CD4-positive, alpha-beta T cell (primary cell): ENCODE measurements around the gene ALAS1. TPM values are rescaled to one million over a fixed set of nuclear protein-coding genes. Genes with fewer than 3 reads are reported as not detected.

Source experiments
- ATAC-seq: fragments of 200-7000 bp; cut with Tn5 transposase; one replicate; pipeline ENCODE4 v1.10.0; 2022; ENCODE audit warnings: mild to moderate bottlenecking; ENCODE audit not compliant: poor library complexity
- CTCF ChIA-PET: fragments of 350-600 bp; sonication (Branson Sonifier 250); formaldehyde crosslinking; loops from one replicate; lab custom pipeline; 2021; ENCODE audit warnings: antibody characterized with exemption, inconsistent platforms; lab: Charles Lee
- POLR2A ChIA-PET: fragments of 350-600 bp; sonication (Branson Sonifier 250); formaldehyde crosslinking; loops from one replicate; lab custom pipeline; 2021; ENCODE audit warnings: antibody characterized with exemption, inconsistent platforms; lab: Charles Lee
- DNase-seq, 14 experiments: peaks; one replicate each; pipeline ENCODE4 v3.0.0-alpha.2; 2013 to 2020; ENCODE audit warnings: mixed read lengths in 2 of 14
- H3K27ac ChIP-seq, 2 donors: one replicate each; pipeline versions ENCODE4 v1.5.1 to v1.7.0; 2013; ENCODE audit warnings: low read length in 2 of 2, low read depth in 1 of 2, mild to moderate bottlenecking in 1 of 2
- H3K27me3 ChIP-seq, 2 experiments: 1 replicate in 1 of 2; 2 replicates in 1 of 2; pipeline versions ENCODE4 v1.6.1 to v1.7.0; 2013; ENCODE audit warnings: low read length in 2 of 2, control low read depth in 1 of 2, mild to moderate bottlenecking in 1 of 2, moderate library complexity in 1 of 2; ENCODE audit not compliant: insufficient read depth in 2 of 2, control insufficient read depth in 1 of 2
- H3K36me3 ChIP-seq: one replicate; pipeline ENCODE4 v1.6.1; 2013; ENCODE audit warnings: low read length, control low read depth; ENCODE audit not compliant: insufficient read depth
- H3K4me1 ChIP-seq: one replicate; pipeline ENCODE4 v1.6.1; 2013; ENCODE audit warnings: low read length, control low read depth; ENCODE audit not compliant: insufficient read depth
- H3K4me3 ChIP-seq: one replicate; pipeline ENCODE4 v1.5.1; 2013; ENCODE audit warnings: mild to moderate bottlenecking, low read length, moderate library complexity
- H3K9me3 ChIP-seq, 2 experiments: 1 replicate in 1 of 2; 2 replicates in 1 of 2; pipeline versions ENCODE4 v1.6.1 to v1.7.0; 2013; ENCODE audit warnings: low read length in 2 of 2, mild to moderate bottlenecking in 2 of 2, control low read depth in 1 of 2, moderate library complexity in 1 of 2; ENCODE audit not compliant: control insufficient read depth in 1 of 2, insufficient read depth in 1 of 2
- H3K27ac Mint-ChIP-seq: one replicate; pipeline ENCODE4 v1.8.0; 2020; ENCODE audit warnings: mixed read lengths
- H3K27me3 Mint-ChIP-seq: one replicate; pipeline ENCODE4 v1.8.0; 2021; ENCODE audit warnings: mixed read lengths
- H3K36me3 Mint-ChIP-seq: one replicate; pipeline ENCODE4 v1.8.0; 2021; ENCODE audit warnings: low read depth, mixed read lengths
- H3K4me1 Mint-ChIP-seq: one replicate; pipeline ENCODE4 v1.8.0; 2021; ENCODE audit warnings: low read depth, mixed read lengths
- H3K4me3 Mint-ChIP-seq: one replicate; pipeline ENCODE4 v1.8.0; 2020; ENCODE audit warnings: mild to moderate bottlenecking, mixed read lengths
- H3K9me3 Mint-ChIP-seq: one replicate; pipeline ENCODE4 v1.8.0; 2020; ENCODE audit warnings: mixed read lengths
- intact Hi-C, 2 experiments: fragments of 100-400 bp; cut with DNase I in 1 of 2; cut with micrococcal nuclease in 1 of 2; formaldehyde crosslinking; loops; one replicate each; pipeline versions ENCODE4 v1.15.1 to v1.9.0; 2023 to 2025; cut with DNase I, micrococcal nuclease
- total RNA-seq, 174 experiments: library from RNA in 2 of 174; stranded (reverse) in 2 of 174; gene quantifications; one replicate each; pipeline ENCODE4 v1.2.3 and lab custom pipeline; 2021 to 2026
- TF ChIP-seq, protein P1 (sequence below): fragments of 200-600 bp; IDR thresholded peaks from one replicate; pipeline ENCODE4 v1.8.0; 2022; ENCODE audit warnings: antibody characterized with exemption, mild to moderate bottlenecking

The ALAS1 gene
- total RNA-seq, 2 experiments from 2014 or later, result 6.0 to 7.0 TPM

DNA sequence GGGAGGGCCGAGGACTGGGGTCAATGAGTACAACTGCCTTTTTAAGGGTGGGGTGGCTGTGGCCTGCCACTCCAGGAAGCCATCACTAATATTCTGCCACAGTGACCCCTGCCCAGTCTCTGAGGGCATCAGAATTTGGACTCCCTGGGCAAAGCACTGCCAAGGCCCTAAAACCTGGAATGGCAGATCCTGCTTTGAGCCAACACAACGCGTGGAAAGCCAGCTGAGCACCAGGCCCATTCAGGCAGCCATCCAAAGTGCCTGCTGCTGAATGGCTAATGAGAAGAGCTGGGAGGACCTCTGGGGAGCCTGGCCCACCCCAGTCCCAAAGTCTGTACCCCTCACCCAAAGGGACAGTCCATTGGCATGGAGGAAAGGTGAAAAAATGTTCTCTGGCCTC, 36.0 kb downstream of the ALAS1 start:
- peaks cover 75% of the 10 kb centered on the region for H3K36me3 Mint-ChIP-seq
- H3K4me1 Mint-ChIP-seq, result peaks cover 68% of the 10 kb centered on the region

GRCh38 chr3:52234516-52235447, 36.8 kb downstream of the ALAS1 start:
- H3K36me3 Mint-ChIP-seq, result peaks cover 73% of the 10 kb centered on the region
- Histone ChIP-seq H3K27me3 (no peaks in the 10 kb centered on the region), H3K27ac (peak overlapping the region in 1 of 2 donors; percentile 17), H3K4me3 (no peak overlapping the region), H3K4me1 (peaks cover 87% of the 10 kb centered on the region), H3K36me3 (peaks cover 52% of the 10 kb centered on the region), H3K9me3 (no peaks in the 10 kb centered on the region)
- POLR2A ChIA-PET, result interaction anchor here (6.3 to 17.5 kb wide), 3 partner anchors 11 to 44 kb away, joined by 74 to 293 read pairs (median 134); partner anchors contain the start of genes PPM1M, TLR9 and WDR82
- H3K27ac Mint-ChIP-seq, result peak overlapping the region; percentile 63
- DNase-seq (no peak), ATAC-seq (no peak)
- no peaks in the 10 kb centered on the region for H3K9me3 Mint-ChIP-seq
- no peaks in the 10 kb centered on the region for H3K27me3 Mint-ChIP-seq
- intact Hi-C loops, result loop anchor here in 1 of 2 experiments (5.0 kb wide), 1 partner anchor 173 kb away; no protein-coding TSS in a partner anchor
- H3K4me3 Mint-ChIP-seq, result peak overlapping the region; percentile 69
- TF ChIP-seq, protein P1, sequence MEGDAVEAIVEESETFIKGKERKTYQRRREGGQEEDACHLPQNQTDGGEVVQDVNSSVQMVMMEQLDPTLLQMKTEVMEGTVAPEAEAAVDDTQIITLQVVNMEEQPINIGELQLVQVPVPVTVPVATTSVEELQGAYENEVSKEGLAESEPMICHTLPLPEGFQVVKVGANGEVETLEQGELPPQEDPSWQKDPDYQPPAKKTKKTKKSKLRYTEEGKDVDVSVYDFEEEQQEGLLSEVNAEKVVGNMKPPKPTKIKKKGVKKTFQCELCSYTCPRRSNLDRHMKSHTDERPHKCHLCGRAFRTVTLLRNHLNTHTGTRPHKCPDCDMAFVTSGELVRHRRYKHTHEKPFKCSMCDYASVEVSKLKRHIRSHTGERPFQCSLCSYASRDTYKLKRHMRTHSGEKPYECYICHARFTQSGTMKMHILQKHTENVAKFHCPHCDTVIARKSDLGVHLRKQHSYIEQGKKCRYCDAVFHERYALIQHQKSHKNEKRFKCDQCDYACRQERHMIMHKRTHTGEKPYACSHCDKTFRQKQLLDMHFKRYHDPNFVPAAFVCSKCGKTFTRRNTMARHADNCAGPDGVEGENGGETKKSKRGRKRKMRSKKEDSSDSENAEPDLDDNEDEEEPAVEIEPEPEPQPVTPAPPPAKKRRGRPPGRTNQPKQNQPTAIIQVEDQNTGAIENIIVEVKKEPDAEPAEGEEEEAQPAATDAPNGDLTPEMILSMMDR, result no peak
- H3K4me1 Mint-ChIP-seq, result peaks cover 76% of the 10 kb centered on the region
- CTCF ChIA-PET, result interaction anchor here (0.6 to 4.9 kb wide), 4 partner anchors 13 to 104 kb away, joined by 3 to 62 read pairs (median 7); partner anchors contain the start of gene WDR82

More for the DNA sequence above, 36.0 kb downstream of the ALAS1 start:
- ChIA-PET POLR2A (interaction anchor here (3.6 to 17.5 kb wide), 4 partner anchors 11 to 44 kb away, joined by 19 to 293 read pairs (median 104); partner anchors contain the start of genes PPM1M, TLR9 and WDR82), CTCF (interaction anchor here (0.8 to 4.9 kb wide), 3 partner anchors 38 to 178 kb away, joined by 3 to 62 read pairs (median 7); partner anchors contain the start of gene WDR82)
- H3K27ac ChIP-seq, result no peak overlapping the region
- H3K36me3 ChIP-seq, result peaks cover 61% of the 10 kb centered on the region
- TF ChIP-seq, protein P1, result no peak
- no peak overlapping the region for H3K4me3 ChIP-seq
- intact Hi-C loops, result loop anchor here in 1 of 2 experiments (1.0 kb wide), 1 partner anchor 105 kb away; no protein-coding TSS in a partner anchor
- H3K9me3 Mint-ChIP-seq, result no peaks in the 10 kb centered on the region
- H3K27me3 Mint-ChIP-seq, result no peaks in the 10 kb centered on the region
- H3K4me1 ChIP-seq, result peaks cover 81% of the 10 kb centered on the region
- peak overlapping the region; percentile 63 for H3K27ac Mint-ChIP-seq
- ATAC-seq (no peak), DNase-seq (no peak)
- no peaks in the 10 kb centered on the region for H3K27me3 ChIP-seq
- no peaks in the 10 kb centered on the region for H3K9me3 ChIP-seq
- no peak overlapping the region for H3K4me3 Mint-ChIP-seq

GRCh38 chr3:52236424-52236886, 38.5 kb downstream of the ALAS1 start:
- TF ChIP-seq, protein P1, result no peak
- CTCF ChIA-PET, result interaction anchor here (1.0 to 3.9 kb wide), 5 partner anchors 17 to 103 kb away, joined by 3 to 19 read pairs (median 7); partner anchors contain the start of genes GLYCTK and WDR82
- Mint-ChIP-seq H3K27ac (peak overlapping the region; percentile 66), H3K9me3 (no peaks in the 10 kb centered on the region), H3K27me3 (no peaks in the 10 kb centered on the region), H3K36me3 (peaks cover 64% of the 10 kb centered on the region), H3K4me3 (peak overlapping the region; percentile 69), H3K4me1 (peaks cover 86% of the 10 kb centered on the region)
- ATAC-seq (no peak), DNase-seq (peak in 1 of 14 experiments; percentile 22)
- no peaks in the 10 kb centered on the region for H3K9me3 ChIP-seq
- no peak overlapping the region for H3K27ac ChIP-seq
- peaks cover 92% of the 10 kb centered on the region for H3K4me1 ChIP-seq
- no peaks in the 10 kb centered on the region for H3K27me3 ChIP-seq
- no peak overlapping the region for H3K4me3 ChIP-seq
- POLR2A ChIA-PET, result interaction anchor here (1.0 to 17.5 kb wide), 5 partner anchors 13 to 51 kb away, joined by 3 to 293 read pairs (median 74); partner anchors contain the start of genes GLYCTK, PPM1M, TLR9 and WDR82
- intact Hi-C loops, result loop anchor here in 1 of 2 experiments (5.0 kb wide), 1 partner anchor 171 kb away; no protein-coding TSS in a partner anchor
- H3K36me3 ChIP-seq, result peaks cover 36% of the 10 kb centered on the region
